ENCODE data around the gene ZNF502.
A peak's percentile ranks its signal among the peaks of the same experiment; 100 is the strongest.

Gene ZNF502

DNA sequence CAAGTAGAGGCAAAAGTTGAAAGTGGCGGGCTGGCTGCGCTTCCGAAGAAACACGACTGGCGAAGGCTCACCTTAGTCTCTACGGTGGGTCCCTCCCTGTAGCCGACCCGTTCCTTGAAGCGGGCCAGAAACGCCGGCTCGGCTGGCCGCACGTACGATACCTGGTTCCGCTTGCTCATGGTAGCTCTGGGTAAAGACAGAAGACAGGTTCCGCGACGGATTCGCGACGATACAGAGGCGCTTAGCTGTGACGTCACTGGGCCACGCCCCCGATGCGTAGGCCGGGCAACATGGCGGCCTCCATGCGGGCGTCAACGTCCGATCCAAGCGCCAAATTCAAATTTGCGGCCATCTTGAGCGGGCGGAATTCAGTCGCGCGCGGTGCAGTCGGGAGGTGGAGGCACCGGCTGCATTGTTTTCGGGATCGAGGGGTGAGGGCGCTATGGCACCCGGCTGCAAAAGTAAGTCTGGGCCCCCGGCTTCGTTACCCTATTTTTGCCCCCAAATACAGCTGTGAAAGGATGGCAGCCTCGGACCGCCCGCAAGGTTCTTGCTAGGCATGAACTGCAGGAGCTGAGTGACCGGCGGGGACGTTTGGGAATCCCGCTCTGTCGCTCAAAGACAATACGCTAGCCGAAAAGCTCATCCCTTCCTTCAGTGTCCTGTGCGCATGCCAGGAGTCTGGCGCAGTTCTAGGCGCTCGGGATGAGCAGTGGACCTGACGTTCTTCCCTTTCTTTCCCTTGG is 49.1 kb downstream of the ZNF502 start, which contains the start of the genes KIAA1143 and KIF15:
Gene KIAA1143, minus strand, starts transcription at position 196 of the 746 bp plus-strand sequence. Its CDS starts 17 bp downstream, at position 179.
Gene KIF15, plus strand, starts transcription at position 371 of the 746 bp plus-strand sequence. Its CDS starts 72 bp downstream, at position 443.
- peaks cover 10% of the 10 kb centered on the region for H3K4me1 Mint-ChIP-seq
- no peaks in the 10 kb centered on the region for H3K27me3 Mint-ChIP-seq (ENCODE audit: low read depth, poor library complexity)
- DNase-seq = peak; percentile 98
- H3K36me3 Mint-ChIP-seq (ENCODE audit: low read depth) = peaks cover 87% of the 10 kb centered on the region
- H3K9me3 Mint-ChIP-seq = peaks cover 96% of the 10 kb centered on the region
- TF ChIP-seq, protein P1, sequence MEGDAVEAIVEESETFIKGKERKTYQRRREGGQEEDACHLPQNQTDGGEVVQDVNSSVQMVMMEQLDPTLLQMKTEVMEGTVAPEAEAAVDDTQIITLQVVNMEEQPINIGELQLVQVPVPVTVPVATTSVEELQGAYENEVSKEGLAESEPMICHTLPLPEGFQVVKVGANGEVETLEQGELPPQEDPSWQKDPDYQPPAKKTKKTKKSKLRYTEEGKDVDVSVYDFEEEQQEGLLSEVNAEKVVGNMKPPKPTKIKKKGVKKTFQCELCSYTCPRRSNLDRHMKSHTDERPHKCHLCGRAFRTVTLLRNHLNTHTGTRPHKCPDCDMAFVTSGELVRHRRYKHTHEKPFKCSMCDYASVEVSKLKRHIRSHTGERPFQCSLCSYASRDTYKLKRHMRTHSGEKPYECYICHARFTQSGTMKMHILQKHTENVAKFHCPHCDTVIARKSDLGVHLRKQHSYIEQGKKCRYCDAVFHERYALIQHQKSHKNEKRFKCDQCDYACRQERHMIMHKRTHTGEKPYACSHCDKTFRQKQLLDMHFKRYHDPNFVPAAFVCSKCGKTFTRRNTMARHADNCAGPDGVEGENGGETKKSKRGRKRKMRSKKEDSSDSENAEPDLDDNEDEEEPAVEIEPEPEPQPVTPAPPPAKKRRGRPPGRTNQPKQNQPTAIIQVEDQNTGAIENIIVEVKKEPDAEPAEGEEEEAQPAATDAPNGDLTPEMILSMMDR (IDR thresholded peaks at IDR 0.05) = no peak
- peak within 1 kb of the TSS; percentile 91 for H3K4me3 Mint-ChIP-seq
- peak within 1 kb of the TSS; percentile 71 for H3K27ac Mint-ChIP-seq

DNA sequence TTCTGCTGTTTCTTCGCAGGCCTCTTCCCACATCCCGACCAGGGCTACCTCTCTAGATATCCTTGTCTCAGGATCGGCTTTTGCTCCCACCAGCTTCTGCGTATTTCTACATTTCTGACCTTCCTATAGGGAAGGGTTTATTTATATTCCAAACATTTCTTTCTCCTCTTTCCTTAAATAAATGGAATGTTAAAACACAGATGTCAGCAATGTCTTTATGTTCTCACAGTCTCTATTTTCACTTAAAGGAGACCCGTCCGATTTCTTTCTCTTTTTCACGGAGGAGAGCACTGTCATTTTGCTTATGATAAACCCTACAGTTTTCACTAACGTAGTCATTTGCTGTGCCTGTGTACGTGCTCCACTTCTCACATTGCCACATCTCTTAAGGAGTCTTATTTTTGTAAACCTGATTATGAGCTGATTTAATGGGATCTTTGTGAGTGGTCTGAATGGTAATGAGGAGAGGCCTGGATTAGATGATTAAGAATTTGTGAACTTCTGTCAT is 49.8 kb downstream of the ZNF502 start:
- H3K27me3 Mint-ChIP-seq (ENCODE audit: low read depth, poor library complexity) = no peaks in the 10 kb centered on the region
- no peak for DNase-seq
- H3K9me3 Mint-ChIP-seq = peaks cover 96% of the 10 kb centered on the region
- peak overlapping the region; percentile 91 for H3K4me3 Mint-ChIP-seq
- peaks cover 10% of the 10 kb centered on the region for H3K4me1 Mint-ChIP-seq
- peaks cover 87% of the 10 kb centered on the region for H3K36me3 Mint-ChIP-seq (ENCODE audit: low read depth)
- peak overlapping the region; percentile 71 for H3K27ac Mint-ChIP-seq
- TF ChIP-seq, protein P1 (IDR thresholded peaks at IDR 0.05) = no peak

DNA sequence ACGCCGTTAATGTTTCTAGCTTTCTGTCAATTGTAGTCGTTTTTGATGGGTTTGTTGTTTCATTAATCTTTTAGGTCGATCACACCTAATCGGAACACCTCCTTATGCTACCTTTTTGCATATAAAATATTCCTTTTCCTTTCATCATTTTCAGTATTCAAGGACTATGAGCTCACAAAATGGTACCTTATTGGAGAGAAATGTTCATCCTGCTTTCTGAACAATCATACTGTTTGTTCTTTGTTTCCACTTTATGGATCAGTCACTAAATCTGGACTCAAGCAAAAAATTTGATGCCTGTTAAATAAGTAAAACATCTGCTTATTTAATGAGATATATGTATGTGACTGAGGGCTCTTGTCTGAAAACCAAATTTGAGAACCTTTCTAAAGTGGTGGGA is 50.2 kb downstream of the ZNF502 start:
- H3K9me3 Mint-ChIP-seq = peaks cover 96% of the 10 kb centered on the region
- peak overlapping the region; percentile 91 for H3K4me3 Mint-ChIP-seq
- DNase-seq = no peak
- peaks cover 10% of the 10 kb centered on the region for H3K4me1 Mint-ChIP-seq
- no peaks in the 10 kb centered on the region for H3K27me3 Mint-ChIP-seq (ENCODE audit: low read depth, poor library complexity)
- H3K36me3 Mint-ChIP-seq (ENCODE audit: low read depth) = peaks cover 87% of the 10 kb centered on the region
- H3K27ac Mint-ChIP-seq = peak overlapping the region; percentile 71
- TF ChIP-seq, protein P1 (IDR thresholded peaks at IDR 0.05) = no peak

DNA sequence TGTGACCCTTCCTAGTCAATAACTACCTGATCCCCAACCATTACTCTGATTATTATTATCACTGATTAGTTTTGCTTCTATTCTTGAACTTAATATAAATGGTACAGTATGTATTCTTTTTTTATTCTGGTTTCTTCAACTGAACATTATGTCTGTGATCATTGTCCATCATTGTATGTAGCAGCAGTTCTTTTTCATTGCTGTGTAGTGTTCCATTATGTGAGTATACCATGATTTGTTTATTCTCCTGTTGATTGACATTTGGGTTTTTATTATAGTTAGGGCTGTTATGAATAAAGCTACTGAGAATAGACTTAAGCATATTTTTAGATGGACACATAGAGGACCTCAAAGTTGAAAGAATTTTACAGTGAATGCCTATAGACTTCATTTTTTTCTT is 51.8 kb downstream of the ZNF502 start:
- Mint-ChIP-seq H3K27ac (no peak overlapping the region), H3K27me3 (ENCODE audit: low read depth, poor library complexity) (no peaks in the 10 kb centered on the region), H3K36me3 (ENCODE audit: low read depth) (peaks cover 87% of the 10 kb centered on the region), H3K4me1 (peaks cover 10% of the 10 kb centered on the region), H3K4me3 (peak overlapping the region; percentile 52), H3K9me3 (peaks cover 96% of the 10 kb centered on the region)
- TF ChIP-seq, protein P1 (IDR thresholded peaks at IDR 0.05) = no peak
- no peak for DNase-seq

DNA sequence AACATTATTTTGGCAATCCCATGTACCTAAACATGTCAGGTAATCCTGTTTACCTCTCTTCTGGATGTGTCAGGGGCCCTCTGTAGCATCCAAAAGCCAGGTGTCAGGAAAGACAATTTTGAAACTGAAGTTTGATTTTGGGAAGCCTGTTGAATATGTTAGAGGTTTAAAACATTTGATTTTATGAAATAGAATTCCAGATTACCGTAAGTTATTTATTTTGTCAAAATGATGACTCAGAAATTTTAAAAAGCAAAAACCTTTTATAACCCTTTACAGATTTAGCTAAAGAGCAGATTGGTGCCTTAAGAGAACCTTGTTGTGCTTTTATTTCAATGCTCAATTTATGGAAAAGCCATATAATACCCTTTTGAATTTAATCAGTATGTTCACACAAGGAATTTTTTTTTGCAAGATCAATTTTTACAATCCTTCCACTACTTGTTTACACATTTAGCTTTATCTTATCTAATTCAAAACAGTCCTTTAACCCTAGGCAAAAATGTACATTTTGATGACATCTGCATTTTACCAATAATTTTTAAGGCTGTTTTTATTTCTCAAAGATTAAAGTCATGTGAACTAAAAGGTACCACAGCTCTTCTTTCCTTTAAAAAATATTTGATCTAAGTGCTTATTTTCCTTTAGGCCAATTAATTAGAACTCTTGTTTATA is 59.1 kb downstream of the ZNF502 start:
- TF ChIP-seq, protein P1 (IDR thresholded peaks at IDR 0.05) = no peak
- Mint-ChIP-seq H3K36me3 (ENCODE audit: low read depth) (peaks cover 99% of the 10 kb centered on the region), H3K9me3 (peaks cover 88% of the 10 kb centered on the region), H3K27ac (no peak overlapping the region), H3K4me3 (no peak overlapping the region), H3K4me1 (no peaks in the 10 kb centered on the region), H3K27me3 (ENCODE audit: low read depth, poor library complexity) (no peaks in the 10 kb centered on the region)
- DNase-seq = no peak

Measured in nephron progenitor cell (in vitro differentiated cells).